ENCODE measurements around the gene PAX5.

Gene PAX5

GRCh38 chr9:36923025-36923625 is 110.9 kb downstream of the PAX5 start:
- Histone ChIP-seq H3K27me3 (ENCODE audit: control insufficient read depth, insufficient read depth, low read length, poor library complexity, severe bottlenecking) (no peaks in the 10 kb centered on the region), H3K4me1 (ENCODE audit: control insufficient read depth, insufficient read depth, low read length) (no peaks in the 10 kb centered on the region)
- 90 to 93% methylated on average over 7 of the region's 7 CpGs for WGBS, 2 experiments

GRCh38 chr9:36922548-36922947 is 111.5 kb downstream of the PAX5 start:
- no peaks in the 10 kb centered on the region for H3K4me1 ChIP-seq (ENCODE audit: control insufficient read depth, insufficient read depth, low read length)
- no peaks in the 10 kb centered on the region for H3K27me3 ChIP-seq (ENCODE audit: control insufficient read depth, insufficient read depth, low read length, poor library complexity, severe bottlenecking)
- H3K27ac ChIP-seq (ENCODE audit: insufficient read depth, low read depth, low read length, poor library complexity, severe bottlenecking) = no peak overlapping the region
- WGBS, 2 experiments = 91 to 94% methylated on average over 5 of the region's 5 CpGs
- no peaks in the 10 kb centered on the region for H3K36me3 ChIP-seq (ENCODE audit: control insufficient read depth, insufficient read depth, low read length)
- no peaks in the 10 kb centered on the region for H3K9me3 ChIP-seq (ENCODE audit: control insufficient read depth, low read length)
- H3K4me3 ChIP-seq (ENCODE audit: insufficient read depth, low read depth, low read length) = no peak overlapping the region

More at GRCh38 chr9:36923025-36923625, 110.9 kb downstream of the PAX5 start:
- H3K36me3 ChIP-seq (ENCODE audit: control insufficient read depth, insufficient read depth, low read length) = no peaks in the 10 kb centered on the region
- H3K27ac ChIP-seq (ENCODE audit: insufficient read depth, low read depth, low read length, poor library complexity, severe bottlenecking) = no peak overlapping the region
- no peaks in the 10 kb centered on the region for H3K9me3 ChIP-seq (ENCODE audit: control insufficient read depth, low read length)
- no peak overlapping the region for H3K4me3 ChIP-seq (ENCODE audit: insufficient read depth, low read depth, low read length)

- H3K4me1 ChIP-seq (ENCODE audit: control insufficient read depth, insufficient read depth, low read length) = no peaks in the 10 kb centered on the region
- H3K9me3 ChIP-seq (ENCODE audit: control insufficient read depth, low read length) = no peaks in the 10 kb centered on the region
- no peaks in the 10 kb centered on the region for H3K36me3 ChIP-seq (ENCODE audit: control insufficient read depth, insufficient read depth, low read length)
- 87 to 89% methylated on average over 3 of the region's 3 CpGs for WGBS, 2 experiments
- no peak overlapping the region for H3K4me3 ChIP-seq (ENCODE audit: insufficient read depth, low read depth, low read length)
- no peak overlapping the region for H3K27ac ChIP-seq (ENCODE audit: insufficient read depth, low read depth, low read length, poor library complexity, severe bottlenecking)
- H3K27me3 ChIP-seq (ENCODE audit: control insufficient read depth, insufficient read depth, low read length, poor library complexity, severe bottlenecking) = no peaks in the 10 kb centered on the region
These were observed 119.9 kb downstream of the PAX5 start for GRCh38 chr9:36914212-36914577.

GRCh38 chr9:36913393-36914211 is 120.5 kb downstream of the PAX5 start:
- Histone ChIP-seq H3K27ac (ENCODE audit: insufficient read depth, low read depth, low read length, poor library complexity, severe bottlenecking) (no peak overlapping the region), H3K9me3 (ENCODE audit: control insufficient read depth, low read length) (no peaks in the 10 kb centered on the region), H3K4me1 (ENCODE audit: control insufficient read depth, insufficient read depth, low read length) (no peaks in the 10 kb centered on the region), H3K4me3 (ENCODE audit: insufficient read depth, low read depth, low read length) (no peak overlapping the region), H3K36me3 (ENCODE audit: control insufficient read depth, insufficient read depth, low read length) (no peaks in the 10 kb centered on the region), H3K27me3 (ENCODE audit: control insufficient read depth, insufficient read depth, low read length, poor library complexity, severe bottlenecking) (no peaks in the 10 kb centered on the region)
- 70 to 74% methylated on average over 9 to 10 of the region's 10 CpGs for WGBS, 2 experiments

- no peaks in the 10 kb centered on the region for H3K4me1 ChIP-seq (ENCODE audit: control insufficient read depth, insufficient read depth, low read length)
- H3K4me3 ChIP-seq (ENCODE audit: insufficient read depth, low read depth, low read length) = no peak overlapping the region
- no peaks in the 10 kb centered on the region for H3K9me3 ChIP-seq (ENCODE audit: control insufficient read depth, low read length)
- 85 to 91% methylated on average over 3 of the region's 3 CpGs for WGBS, 2 experiments
- no peaks in the 10 kb centered on the region for H3K36me3 ChIP-seq (ENCODE audit: control insufficient read depth, insufficient read depth, low read length)
- H3K27me3 ChIP-seq (ENCODE audit: control insufficient read depth, insufficient read depth, low read length, poor library complexity, severe bottlenecking) = no peaks in the 10 kb centered on the region
- H3K27ac ChIP-seq (ENCODE audit: insufficient read depth, low read depth, low read length, poor library complexity, severe bottlenecking) = no peak overlapping the region
These were observed 121.4 kb downstream of the PAX5 start for GRCh38 chr9:36912620-36913019.

GRCh38 chr9:36911601-36912412 is 122.3 kb downstream of the PAX5 start:
- Histone ChIP-seq H3K4me3 (ENCODE audit: insufficient read depth, low read depth, low read length) (no peak overlapping the region), H3K9me3 (ENCODE audit: control insufficient read depth, low read length) (no peaks in the 10 kb centered on the region), H3K4me1 (ENCODE audit: control insufficient read depth, insufficient read depth, low read length) (no peaks in the 10 kb centered on the region), H3K27me3 (ENCODE audit: control insufficient read depth, insufficient read depth, low read length, poor library complexity, severe bottlenecking) (no peaks in the 10 kb centered on the region), H3K36me3 (ENCODE audit: control insufficient read depth, insufficient read depth, low read length) (no peaks in the 10 kb centered on the region), H3K27ac (ENCODE audit: insufficient read depth, low read depth, low read length, poor library complexity, severe bottlenecking) (no peak overlapping the region)
- 91 to 96% methylated on average over 12 of the region's 12 CpGs for WGBS, 2 experiments

- no peaks in the 10 kb centered on the region for H3K4me1 ChIP-seq (ENCODE audit: control insufficient read depth, insufficient read depth, low read length)
- H3K36me3 ChIP-seq (ENCODE audit: control insufficient read depth, insufficient read depth, low read length) = no peaks in the 10 kb centered on the region
- 90 to 95% methylated on average over 6 of the region's 6 CpGs for WGBS, 2 experiments
- no peak overlapping the region for H3K4me3 ChIP-seq (ENCODE audit: insufficient read depth, low read depth, low read length)
- no peaks in the 10 kb centered on the region for H3K9me3 ChIP-seq (ENCODE audit: control insufficient read depth, low read length)
- no peak overlapping the region for H3K27ac ChIP-seq (ENCODE audit: insufficient read depth, low read depth, low read length, poor library complexity, severe bottlenecking)
- no peaks in the 10 kb centered on the region for H3K27me3 ChIP-seq (ENCODE audit: control insufficient read depth, insufficient read depth, low read length, poor library complexity, severe bottlenecking)
These were observed 123.0 kb downstream of the PAX5 start for GRCh38 chr9:36911037-36911436.

- no peaks in the 10 kb centered on the region for H3K36me3 ChIP-seq (ENCODE audit: control insufficient read depth, insufficient read depth, low read length)
- H3K4me1 ChIP-seq (ENCODE audit: control insufficient read depth, insufficient read depth, low read length) = no peaks in the 10 kb centered on the region
- H3K27ac ChIP-seq (ENCODE audit: insufficient read depth, low read depth, low read length, poor library complexity, severe bottlenecking) = no peak overlapping the region
- H3K27me3 ChIP-seq (ENCODE audit: control insufficient read depth, insufficient read depth, low read length, poor library complexity, severe bottlenecking) = no peaks in the 10 kb centered on the region
- 88% methylated on average over 6 of the region's 6 CpGs for WGBS, 2 experiments
- H3K4me3 ChIP-seq (ENCODE audit: insufficient read depth, low read depth, low read length) = no peak overlapping the region
- no peaks in the 10 kb centered on the region for H3K9me3 ChIP-seq (ENCODE audit: control insufficient read depth, low read length)
These were observed 127.6 kb downstream of the PAX5 start for GRCh38 chr9:36906492-36906891.

- WGBS, 2 experiments = 79 to 82% methylated on average over 10 of the region's 10 CpGs
- Histone ChIP-seq H3K27ac (ENCODE audit: insufficient read depth, low read depth, low read length, poor library complexity, severe bottlenecking) (no peak overlapping the region), H3K4me1 (ENCODE audit: control insufficient read depth, insufficient read depth, low read length) (no peaks in the 10 kb centered on the region), H3K36me3 (ENCODE audit: control insufficient read depth, insufficient read depth, low read length) (no peaks in the 10 kb centered on the region), H3K4me3 (ENCODE audit: insufficient read depth, low read depth, low read length) (no peak overlapping the region), H3K9me3 (ENCODE audit: control insufficient read depth, low read length) (no peaks in the 10 kb centered on the region), H3K27me3 (ENCODE audit: control insufficient read depth, insufficient read depth, low read length, poor library complexity, severe bottlenecking) (no peaks in the 10 kb centered on the region)
These were observed 128.7 kb downstream of the PAX5 start for GRCh38 chr9:36905101-36906066.
